Adipose tissue (tissue), 3 donors: ENCODE data around the gene PVRIG. TPM values are rescaled to one million over a fixed set of nuclear protein-coding genes. Genes with fewer than 3 reads are reported as not detected.
"Not testable (repeated sequence)": the region's sequence is repeated elsewhere in the genome, so short reads cannot be mapped to it uniquely, and the experiment has no call there.

Experiments used
- H3K27ac ChIP-seq: one replicate; pipeline ENCODE4 v1.5.1; 2013; ENCODE audit warnings: low read depth, low read length
- WGBS, 3 donors: extraction: QIAGEN DNeasy Blood & Tissue Kit; methylation state at CpG; one replicate each; pipeline ENCODE4 v1.1.7; 2013; 5-methylcytosine and 5-hydroxymethylcytosine counted together
- polyA plus RNA-seq, 3 donors: library from polyadenylated mRNA; stranded (reverse); fragments of 200-250 nt; gene quantifications; one replicate each; pipeline ENCODE4 v1.2.3, GENCODE V29; 2013
- donor health status: healthy with polysubstance abuse.
- donor health status: Bipolar disorder and iron deficiency.
- donor health status: healthy.

PVRIG gene
- polyA plus RNA-seq, 3 donors = 0.54 to 0.76 TPM; not detected in 1

DNA sequence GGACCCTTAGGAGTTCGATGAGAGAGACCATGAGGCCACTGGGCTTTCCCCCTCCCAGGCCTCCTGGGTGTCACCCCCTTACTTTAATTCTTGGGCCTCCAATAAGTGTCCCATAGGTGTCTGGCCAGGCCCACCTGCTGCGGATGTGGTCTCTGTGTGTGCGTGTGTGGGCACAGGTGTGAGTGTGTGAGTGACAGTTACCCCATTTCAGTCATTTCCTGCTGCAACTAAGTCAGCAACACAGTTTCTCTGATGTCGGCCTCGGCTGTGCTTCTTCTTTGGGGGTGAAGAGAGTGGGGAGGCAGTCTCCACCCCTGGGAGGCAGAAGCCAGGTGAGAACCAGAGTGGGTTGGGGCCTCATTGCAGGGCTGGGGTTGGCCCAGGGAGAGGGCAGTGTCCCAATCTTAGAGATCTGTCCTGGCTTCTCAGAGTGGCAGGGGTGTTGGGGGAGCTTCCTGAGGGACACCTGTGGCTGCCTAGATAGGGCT lies 1.5 kb downstream of the PVRIG start:
- no peak overlapping the region for H3K27ac ChIP-seq
- WGBS, 3 donors = 76 to 83% (median 80%) methylated on average over 5 of the region's 5 CpGs

DNA sequence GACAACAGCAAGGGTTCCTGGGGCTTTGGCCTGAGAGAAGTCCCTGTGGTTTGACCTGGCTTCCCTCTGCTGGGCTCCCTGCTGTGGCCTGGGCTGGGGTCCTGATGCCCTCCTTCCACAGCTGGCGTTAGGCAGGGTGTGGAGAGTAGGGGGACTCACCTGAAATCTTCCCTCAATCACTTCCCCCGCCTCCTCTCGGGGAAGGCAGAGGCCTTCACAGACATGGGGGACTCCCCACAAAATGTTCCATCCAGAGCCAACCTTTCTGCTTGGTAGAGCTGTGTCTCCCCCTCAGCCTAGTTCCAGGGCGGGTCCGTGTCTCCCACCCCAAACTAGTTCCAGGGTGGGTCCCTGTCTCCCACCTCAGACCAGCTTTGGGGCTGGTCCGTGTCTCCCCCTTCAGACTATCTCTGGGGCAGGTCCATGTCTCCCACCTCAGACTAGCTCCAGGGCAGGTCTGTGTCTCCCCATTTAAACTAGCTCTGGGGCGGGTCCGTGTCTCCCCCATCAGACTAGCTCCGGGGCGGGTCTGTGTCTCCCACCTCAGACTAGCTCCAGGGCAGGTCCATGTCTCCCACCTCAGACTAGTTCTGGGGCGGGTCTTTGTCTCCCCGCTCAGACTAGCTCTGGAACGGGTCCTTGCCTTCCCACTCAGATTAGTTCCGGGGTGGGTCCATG lies 2.2 kb downstream of the PVRIG start:
- H3K27ac ChIP-seq = no peak overlapping the region

DNA sequence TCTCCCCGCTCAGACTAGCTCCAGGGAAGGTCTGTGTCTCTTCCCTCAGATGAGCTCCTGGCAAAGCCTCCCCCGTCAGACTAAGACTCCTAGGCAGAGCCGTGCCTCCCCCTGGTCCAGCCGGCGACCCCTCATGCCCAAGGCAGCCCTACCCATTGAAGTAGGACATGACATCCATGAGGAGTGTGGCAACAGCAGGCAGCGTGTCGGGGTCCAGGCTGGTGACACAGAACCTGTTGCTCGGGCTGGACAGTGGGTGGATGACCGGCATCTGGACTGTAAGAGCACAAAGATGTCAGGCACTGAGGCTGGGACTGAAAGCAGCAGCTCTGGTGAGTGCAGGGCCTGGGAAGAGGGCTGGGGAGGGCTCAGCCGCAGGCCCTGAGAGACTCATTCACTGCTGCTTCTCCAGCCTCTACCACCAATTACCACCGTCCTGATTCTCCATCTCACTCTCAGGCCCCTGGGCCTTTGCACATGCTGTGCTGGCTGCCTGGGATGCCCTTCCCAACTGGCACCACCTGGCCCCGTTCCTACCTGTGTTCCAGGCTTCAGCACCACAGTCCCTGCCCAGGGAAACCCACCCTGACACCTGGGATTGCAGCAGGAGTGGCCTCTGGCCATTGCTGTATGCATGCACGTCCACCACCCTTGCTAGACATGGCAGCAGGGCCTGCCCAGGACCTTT lies 2.8 kb downstream of the PVRIG start:
- no peak overlapping the region for H3K27ac ChIP-seq
- 89 to 96% (median 96%) methylated on average over 12 to 13 of the region's 13 CpGs for WGBS, 3 donors

More for the DNA sequence above, 2.2 kb downstream of the PVRIG start:
- 84 to 86% (median 86%) methylated on average over 12 to 14 of the region's 14 CpGs for WGBS, 3 donors

DNA sequence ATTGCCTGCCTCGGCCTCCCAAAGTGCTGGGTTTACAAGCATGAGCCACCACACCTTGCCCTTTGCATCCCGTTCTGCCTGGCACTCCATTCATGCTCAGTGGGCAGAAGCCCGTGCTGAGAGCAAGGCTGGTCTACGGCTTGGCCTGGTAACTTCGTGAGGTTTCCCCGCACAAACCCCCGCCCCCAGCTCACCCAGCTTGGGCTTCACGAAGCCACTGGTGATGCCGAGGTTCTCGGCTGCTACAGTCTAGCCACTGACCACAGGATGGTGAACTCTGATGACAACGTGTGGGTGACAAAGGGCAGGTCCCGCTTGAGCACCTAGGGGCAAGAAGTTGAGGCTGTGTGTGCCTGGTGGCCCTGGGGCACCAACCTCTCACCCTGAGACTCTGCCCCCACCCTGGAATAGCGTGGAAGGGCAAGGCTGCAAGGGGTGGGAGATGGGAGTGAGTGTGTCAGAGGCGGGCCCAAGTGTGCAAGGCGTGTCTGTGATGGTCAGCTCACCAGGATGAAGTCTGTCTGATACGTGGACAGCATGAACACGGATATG lies 3.7 kb downstream of the PVRIG start:
- H3K27ac ChIP-seq = not testable (repeated sequence)
- 89 to 95% (median 93%) methylated on average over 15 to 17 of the region's 17 CpGs for WGBS, 3 donors

DNA sequence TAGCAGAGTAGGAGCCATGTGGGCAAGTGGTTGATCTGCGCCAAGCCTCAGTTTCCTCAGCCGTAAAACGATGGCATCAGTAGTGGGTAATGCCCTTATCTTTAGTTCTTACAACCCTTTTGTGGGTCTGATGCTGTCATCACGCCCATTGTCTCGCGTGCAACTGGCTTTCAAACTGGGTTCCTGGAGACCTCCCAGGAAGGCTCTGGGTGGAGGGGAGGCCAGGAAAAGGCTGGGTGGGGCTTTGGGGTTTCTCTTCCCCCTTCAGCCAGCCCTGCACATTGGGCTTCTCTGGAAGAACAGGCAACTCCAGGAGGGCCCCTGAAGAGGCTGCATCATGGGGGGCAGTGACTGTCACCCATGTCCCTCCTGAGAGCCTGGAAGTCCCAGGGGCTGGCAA lies 5.1 kb downstream of the PVRIG start:
- WGBS, 3 donors = 83 to 88% (median 87%) methylated on average over 6 of the region's 6 CpGs
- H3K27ac ChIP-seq = not testable (repeated sequence)

DNA sequence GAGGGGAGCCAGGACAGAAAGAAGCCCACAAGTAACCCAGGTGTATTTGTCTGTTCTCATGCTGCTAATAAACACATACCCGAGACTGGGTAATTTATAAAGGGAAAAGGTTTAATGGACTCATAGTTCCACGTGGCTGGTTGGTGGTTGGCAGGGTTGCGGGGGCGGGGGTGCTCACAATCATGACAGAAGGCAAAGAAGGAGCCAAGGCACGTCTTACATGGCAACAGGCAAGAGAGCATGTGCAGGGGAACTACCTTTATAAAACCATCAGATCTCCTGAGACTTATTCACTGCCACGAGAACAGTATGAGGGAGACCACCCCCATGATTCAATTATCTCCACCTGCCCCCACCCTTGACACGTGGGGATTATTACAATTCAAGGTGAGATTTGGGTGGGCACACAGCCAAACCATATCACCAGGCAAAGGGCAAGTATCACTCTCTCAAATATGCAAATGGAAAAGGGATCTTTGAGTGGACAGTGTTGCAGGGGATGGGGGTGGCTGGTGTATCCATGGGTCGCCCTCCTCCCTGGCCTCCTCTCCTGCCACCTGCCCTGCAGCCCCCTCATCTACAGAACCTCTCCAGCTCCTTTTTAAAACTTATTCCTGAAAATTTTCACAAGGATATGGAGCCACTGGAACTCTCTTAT lies 15.0 kb downstream of the PVRIG start:
- H3K27ac ChIP-seq = not testable (repeated sequence)
- WGBS, 3 donors = 75 to 86% (median 84%) methylated on average over 8 of the region's 8 CpGs

DNA sequence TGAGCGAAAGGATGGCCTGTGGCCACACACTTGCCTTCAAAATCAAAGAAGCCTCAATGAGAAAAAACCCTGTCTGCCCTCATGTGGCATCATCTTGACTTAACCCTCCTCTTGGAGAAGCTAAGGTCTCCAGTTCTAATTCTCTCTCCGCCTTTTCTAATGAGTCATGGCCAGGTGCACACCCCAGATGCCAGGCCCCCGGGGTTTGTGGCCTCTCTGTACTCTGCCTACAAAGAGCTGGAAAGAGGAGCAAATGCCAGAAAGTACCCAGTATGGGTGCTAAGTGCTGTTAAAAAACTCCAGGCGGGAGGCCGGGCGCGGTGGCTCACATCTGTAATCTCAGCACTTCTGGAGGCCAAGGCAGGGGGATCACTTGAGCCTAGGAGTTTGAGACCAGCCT lies 20.2 kb downstream of the PVRIG start:
- not testable (repeated sequence) for H3K27ac ChIP-seq
- 95 to 98% (median 96%) methylated on average over 7 of the region's 7 CpGs for WGBS, 3 donors

DNA sequence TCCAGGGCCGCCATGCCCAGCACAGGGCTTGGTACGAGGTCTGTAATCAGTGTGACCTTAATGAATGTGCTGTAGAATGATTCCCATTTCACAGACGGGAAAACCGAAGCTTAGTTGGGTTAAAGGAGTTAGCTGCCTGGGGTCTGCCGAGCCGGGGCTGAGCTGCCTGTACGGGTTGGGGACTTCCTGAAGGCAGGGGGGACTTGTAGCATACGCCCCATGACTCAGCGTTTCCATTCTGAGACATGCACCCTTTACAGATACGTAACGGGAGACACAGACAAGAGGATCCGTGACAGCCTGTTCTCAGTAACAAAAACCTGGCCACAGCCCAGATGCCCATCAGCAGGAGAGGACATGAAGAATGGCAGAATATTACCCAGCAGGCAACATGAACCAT lies 23.6 kb downstream of the PVRIG start:
- WGBS, 3 donors = 54 to 85% (median 58%) methylated on average over 11 to 12 of the region's 12 CpGs
- not testable (repeated sequence) for H3K27ac ChIP-seq

DNA sequence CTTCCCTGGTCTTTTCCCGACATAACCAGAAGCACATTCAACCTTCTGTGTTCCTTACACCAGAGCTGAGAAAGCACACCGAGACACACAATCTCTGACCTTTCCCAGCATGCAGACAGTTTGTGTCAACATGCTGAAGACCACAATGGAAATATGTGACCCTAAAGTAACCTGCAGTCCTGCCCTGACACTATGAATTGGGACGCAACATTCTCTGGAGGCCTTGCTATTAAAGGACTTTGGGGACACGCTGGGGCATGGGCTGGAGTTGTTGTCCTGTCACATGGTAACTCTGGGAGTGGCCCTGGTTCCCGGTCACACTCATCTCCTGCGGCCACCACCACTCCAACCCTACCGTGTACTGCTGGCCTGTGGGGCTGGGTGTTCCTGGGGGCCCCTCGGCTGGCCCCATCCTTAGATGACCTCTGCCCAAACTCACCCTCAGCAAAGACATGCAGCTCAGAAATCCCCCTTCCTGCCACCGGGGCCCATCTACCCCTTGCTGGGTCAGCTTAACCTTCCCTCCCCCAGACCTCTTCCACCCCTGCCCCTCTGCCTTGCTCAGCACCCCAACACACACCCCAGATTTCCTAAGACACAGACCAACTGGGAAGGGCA lies 25.3 kb downstream of the PVRIG start:
- not testable (repeated sequence) for H3K27ac ChIP-seq
- WGBS, 3 donors = 64 to 73% (median 71%) methylated on average over 7 to 9 of the region's 9 CpGs

DNA sequence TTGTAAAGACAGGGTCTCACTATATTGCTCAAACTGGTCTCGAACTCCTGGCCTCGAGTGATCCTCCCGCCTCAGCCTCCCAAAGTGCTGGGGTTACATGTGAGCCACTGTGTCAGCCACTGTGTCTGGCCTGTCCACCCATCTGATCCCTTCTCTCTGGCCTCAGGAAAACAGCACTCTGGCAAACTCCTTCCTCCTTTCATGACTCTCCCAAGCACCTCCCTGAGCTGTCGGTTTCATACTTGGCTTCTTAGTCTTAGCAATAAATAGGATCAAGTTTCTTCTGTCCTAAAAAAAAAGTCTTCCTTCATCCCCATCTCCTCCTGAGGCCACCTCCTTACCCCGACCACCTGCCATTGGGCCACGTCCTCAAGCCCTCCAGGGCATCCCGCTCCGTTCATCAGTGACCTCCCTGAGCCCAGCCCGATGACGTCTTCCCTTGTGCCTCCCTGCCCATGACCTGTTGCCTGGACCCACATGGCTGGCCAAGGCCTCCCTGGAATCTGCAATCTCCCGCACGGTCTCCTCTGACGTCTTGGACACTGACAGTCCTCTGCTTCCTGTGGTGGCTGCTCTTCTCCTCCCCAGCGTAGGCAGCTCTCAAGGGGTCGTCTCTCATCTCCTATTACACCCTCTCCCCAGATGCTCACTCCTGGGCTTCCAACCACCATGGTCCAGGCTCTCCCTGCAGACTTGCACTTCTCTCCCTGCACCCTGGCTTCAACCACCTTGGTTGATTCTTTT lies 26.5 kb downstream of the PVRIG start:
- H3K27ac ChIP-seq = not testable (repeated sequence)
- 69 to 88% (median 76%) methylated on average over 14 to 15 of the region's 15 CpGs for WGBS, 3 donors

DNA sequence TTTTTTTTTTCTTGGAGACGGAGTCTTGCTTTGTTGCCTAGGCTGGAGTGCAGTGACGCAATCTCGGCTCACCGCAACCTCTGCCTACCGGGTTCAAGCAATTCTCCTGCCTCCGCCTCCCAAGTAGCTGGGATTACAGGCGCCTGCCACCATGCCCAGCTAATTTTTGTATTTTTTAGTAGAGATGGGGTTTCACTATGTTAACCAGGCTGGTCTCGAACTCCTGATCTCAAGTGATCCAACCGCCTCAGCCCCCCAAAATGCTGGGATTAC lies 27.1 kb downstream of the PVRIG start:
- H3K27ac ChIP-seq = not testable (repeated sequence)
- 79 to 92% (median 79%) methylated on average over 9 of the region's 9 CpGs for WGBS, 3 donors

DNA sequence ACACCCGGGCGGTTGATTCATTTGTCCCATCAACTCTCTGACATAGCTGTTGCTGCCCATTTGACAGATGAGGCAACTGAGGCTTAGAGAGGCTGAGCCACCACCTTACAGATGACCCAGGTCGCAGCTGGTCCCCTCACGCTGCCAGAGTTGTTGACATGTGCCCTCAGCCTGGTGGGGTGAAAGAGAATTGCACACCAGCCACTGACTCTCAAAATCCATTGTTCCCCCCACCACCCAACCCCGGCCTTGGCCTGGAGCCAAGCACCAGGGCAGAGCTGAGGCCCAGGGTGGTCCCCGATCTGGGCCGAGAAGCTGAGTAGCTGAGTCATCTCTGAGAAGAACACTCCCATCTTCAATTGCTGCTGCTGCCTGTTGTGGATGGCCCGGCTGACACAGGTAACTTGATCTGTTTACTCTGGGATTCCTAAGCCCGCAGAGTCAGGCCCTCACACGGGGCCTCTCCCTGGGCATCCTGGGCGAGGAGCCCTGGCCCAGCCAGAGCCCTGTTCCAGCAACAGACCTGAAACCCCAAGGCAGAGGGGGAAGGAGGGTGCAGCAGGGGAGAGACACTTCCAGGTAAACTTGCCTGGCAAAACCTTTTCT lies 27.5 kb downstream of the PVRIG start:
- 53 to 66% (median 60%) methylated on average over 9 to 11 of the region's 11 CpGs for WGBS, 3 donors
- H3K27ac ChIP-seq = no peak overlapping the region

DNA sequence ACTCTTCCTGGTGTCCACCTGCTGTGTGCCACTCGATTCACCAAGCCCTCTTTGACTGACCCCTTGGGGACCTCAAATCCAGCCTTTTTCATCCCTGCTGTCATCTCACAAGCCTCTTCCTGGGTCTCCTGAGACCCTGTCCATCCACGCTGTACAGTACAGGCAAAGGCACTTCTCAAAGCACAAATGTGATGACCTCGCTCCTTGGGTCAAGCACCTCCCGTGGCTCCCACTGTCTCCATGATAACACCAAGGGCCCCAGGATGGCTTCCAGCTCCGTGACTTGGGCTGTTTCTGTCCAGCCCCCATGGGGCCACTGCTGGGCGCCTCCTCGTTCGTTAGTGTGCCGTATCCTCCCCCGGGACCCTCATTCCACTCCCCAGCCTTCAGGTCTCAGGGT lies 28.7 kb downstream of the PVRIG start:
- WGBS, 3 donors = 81 to 89% (median 84%) methylated on average over 10 of the region's 10 CpGs
- H3K27ac ChIP-seq = no peak overlapping the region

DNA sequence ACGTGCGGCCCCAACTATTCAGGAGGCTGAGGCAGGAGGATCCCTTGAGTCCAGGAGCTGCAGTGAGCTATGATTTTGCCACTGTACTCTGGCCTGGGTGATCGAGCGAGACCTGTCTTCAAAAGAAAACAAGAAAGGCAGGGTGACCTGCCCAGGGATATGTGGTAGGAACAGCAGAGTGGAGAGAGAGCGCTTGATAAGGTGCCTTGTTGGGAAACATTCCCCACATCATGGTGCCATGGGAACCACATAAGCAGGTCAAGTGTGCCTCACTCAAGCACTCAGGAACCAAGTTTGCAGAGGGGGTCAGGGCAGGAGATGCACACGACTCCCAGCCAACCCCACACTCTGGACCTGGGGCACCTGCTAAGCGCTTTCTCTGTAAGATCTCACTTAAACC lies 37.3 kb downstream of the PVRIG start:
- no peak overlapping the region for H3K27ac ChIP-seq
- WGBS, 3 donors = 93 to 96% (median 94%) methylated on average over 7 of the region's 7 CpGs

DNA sequence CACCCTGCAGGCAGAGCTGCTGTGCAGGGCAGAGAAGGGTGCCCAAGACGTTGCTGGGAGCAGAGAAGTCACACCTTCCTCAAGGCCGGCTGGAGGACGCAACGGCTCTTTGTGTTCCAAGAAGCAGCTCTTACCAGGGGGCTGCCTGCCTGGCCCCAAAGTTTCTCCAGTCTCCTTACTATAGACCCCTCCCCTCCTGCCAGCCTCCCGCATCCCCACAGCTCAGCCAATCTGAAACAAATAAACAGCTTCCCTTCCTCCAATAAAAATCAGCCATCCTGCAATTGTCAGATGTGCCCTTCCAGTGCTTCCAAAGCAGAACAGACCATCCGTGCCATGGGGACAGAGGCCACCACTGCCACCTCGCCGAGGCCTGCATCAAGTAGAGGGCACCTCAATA lies 40.2 kb downstream of the PVRIG start:
- H3K27ac ChIP-seq = not testable (repeated sequence)
- WGBS, 3 donors = 80 to 92% (median 86%) methylated on average over 4 to 8 of the region's 8 CpGs

DNA sequence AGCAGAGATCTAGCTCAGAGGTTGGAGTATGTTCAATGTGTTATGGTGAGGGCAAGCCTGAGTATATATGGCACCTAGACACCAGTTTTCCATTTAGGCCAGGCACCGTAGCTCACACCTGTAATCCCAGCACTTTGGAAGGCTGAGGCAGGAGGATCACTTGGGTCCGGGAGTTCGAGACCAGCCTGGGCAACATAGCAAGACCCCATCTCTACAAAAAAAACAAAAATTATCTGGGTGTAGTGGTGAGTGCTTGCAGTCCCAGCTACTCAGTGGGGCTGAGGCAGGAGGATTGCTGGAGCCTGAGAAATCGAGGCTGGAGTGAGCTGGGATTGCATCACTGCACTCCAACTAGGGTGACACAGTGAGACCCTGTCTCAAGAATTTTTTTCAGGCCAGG lies 43.1 kb downstream of the PVRIG start:
- H3K27ac ChIP-seq = not testable (repeated sequence)
- WGBS, 3 donors = 93 to 99% (median 95%) methylated on average over 4 of the region's 4 CpGs

DNA sequence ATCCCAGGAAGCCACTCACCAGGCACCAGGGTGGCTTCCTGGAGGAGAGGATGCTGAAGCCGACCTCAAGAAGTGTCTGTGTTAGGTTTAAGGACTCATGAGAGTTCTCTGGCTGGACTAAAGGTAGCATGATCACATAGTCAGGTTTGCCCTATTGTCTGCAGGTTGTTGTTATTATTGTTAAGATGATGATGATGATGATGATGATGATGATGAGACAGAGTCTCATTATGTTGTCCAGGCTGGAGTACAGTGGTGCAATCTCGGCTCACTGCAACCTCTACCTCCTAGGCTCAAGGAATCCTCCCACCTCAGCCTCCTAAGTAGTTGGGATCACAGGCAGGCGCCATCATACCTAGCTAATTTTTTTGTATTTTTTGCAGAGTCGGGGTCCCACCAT lies 44.5 kb downstream of the PVRIG start:
- 90 to 96% (median 92%) methylated on average over 4 of the region's 4 CpGs for WGBS, 3 donors
- H3K27ac ChIP-seq = not testable (repeated sequence)

DNA sequence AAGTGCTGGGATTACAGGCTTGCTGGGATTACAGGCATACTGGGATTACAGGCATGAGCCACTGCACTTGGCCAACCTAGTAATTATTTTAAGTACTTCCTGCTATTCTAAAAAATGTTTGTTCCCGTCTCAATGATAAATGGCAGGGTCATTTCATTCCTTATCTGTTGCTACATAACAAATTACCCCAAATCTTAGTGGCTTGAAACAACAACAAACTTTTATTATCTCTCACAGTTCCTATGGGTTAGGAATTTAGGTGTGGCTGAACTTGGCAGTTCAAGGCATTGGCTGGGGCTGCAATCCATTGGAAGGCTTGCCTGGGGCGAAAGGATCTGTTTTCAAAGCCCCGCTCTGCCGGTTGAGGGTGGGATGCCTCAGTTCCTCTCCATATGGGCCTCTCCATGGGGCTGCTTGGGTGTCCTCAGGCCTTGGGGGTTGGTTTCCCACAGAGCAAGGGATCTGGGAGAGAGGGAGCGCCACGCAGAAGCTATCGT lies 45.0 kb downstream of the PVRIG start:
- not testable (repeated sequence) for H3K27ac ChIP-seq
- 59 to 86% (median 73%) methylated on average over 7 of the region's 7 CpGs for WGBS, 3 donors
